Urothelium cell line (cell line): ENCODE results near the gene MAMLD1.

Source experiments
- DNase-seq: peaks from one replicate; pipeline ENCODE4 v3.0.0; 2011; ENCODE audit warnings: low spot score, mixed read lengths
- FAIRE-seq: peaks from 2 replicates; lab custom pipeline; 2011; peaks lifted over from hg19 to GRCh38; lab: Jason Lieb, UNC

Gene MAMLD1

DNA sequence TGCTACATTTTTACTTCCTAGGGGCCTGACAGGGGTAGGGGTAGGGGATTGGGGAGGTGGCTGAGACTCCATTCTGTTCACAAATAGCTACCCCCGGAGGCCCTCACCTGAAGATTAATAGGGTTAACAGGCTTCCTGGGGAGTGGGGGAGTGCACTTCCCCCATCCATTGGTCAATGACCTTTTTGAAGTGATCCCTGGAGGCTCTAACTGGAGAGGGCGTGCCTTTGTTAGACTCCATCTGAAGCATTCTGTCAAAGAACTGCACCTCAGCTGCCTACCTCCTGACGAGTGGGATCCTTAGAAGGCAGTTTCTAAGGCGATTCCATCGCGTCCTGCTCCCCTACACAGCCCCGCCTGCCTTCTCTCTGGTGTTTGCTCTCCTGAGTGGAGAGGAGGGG is 195.3 kb downstream of the MAMLD1 start:
- DNase-seq (no peak), FAIRE-seq (no peak)
